H1 (cell line): ENCODE data around the gene CCDC106. TPM values are rescaled to one million over a fixed set of nuclear protein-coding genes. Genes with fewer than 3 reads are reported as not detected.

Source experiments
- CTCF ChIA-PET: fragments of 300-600 bp; sonication (Branson Sonifier 250); formaldehyde crosslinking; loops from one replicate; lab custom pipeline; 2021; ENCODE audit not compliant: partially characterized antibody; lab: Charles Lee
- POLR2A ChIA-PET: fragments of 300-600 bp; sonication (Branson Sonifier 250); formaldehyde crosslinking; loops from one replicate; lab custom pipeline; 2021; ENCODE audit warnings: inconsistent platforms; ENCODE audit not compliant: partially characterized antibody; lab: Charles Lee
- DNase-seq, 2 experiments: peaks; one replicate each; pipeline versions ENCODE4 v3.0.0 to v3.0.0-alpha.2; 2010 to 2022; ENCODE audit warnings: low spot score in 2 of 2, low read depth in 1 of 2, mixed read lengths in 1 of 2
- FAIRE-seq: peaks from 2 replicates; lab custom pipeline; 2011; peaks lifted over from hg19 to GRCh38; lab: Jason Lieb, UNC
- H2AFZ ChIP-seq: 2 replicates; pipeline ENCODE4 v1.8.1; 2012; ENCODE audit warnings: low read length, inconsistent platforms
- H2AK5ac ChIP-seq: 2 replicates; pipeline ENCODE4 v1.6.1; 2013; ENCODE audit warnings: low read depth, low read length
- H2BK120ac ChIP-seq: replicated peaks from 2 replicates; pipeline ENCODE3; 2013; ENCODE audit warnings: low read depth, low read length, inconsistent platforms
- H2BK12ac ChIP-seq: 2 replicates; pipeline ENCODE4 v1.6.1; 2013; ENCODE audit warnings: low read depth, low read length
- H2BK15ac ChIP-seq: 2 replicates; pipeline ENCODE4 v1.6.1; 2013; ENCODE audit warnings: low read length
- H2BK20ac ChIP-seq: 2 replicates; pipeline ENCODE4 v1.6.1; 2013; ENCODE audit warnings: low read length
- H2BK5ac ChIP-seq: 2 replicates; pipeline ENCODE4 v1.6.1; 2013; ENCODE audit warnings: low read depth, low read length
- H3K14ac ChIP-seq: 2 replicates; pipeline ENCODE4 v1.6.1; 2013; ENCODE audit warnings: inconsistent platforms; ENCODE audit not compliant: insufficient read length
- H3K18ac ChIP-seq: 2 replicates; pipeline ENCODE4 v1.6.1; 2013; ENCODE audit warnings: low read length; ENCODE audit errors: extremely low read depth
- H3K23ac ChIP-seq: 2 replicates; pipeline ENCODE4 v1.6.1; 2013; ENCODE audit warnings: inconsistent platforms; ENCODE audit not compliant: insufficient read length
- H3K23me2 ChIP-seq: 2 replicates; pipeline ENCODE4 v1.6.1; 2013; ENCODE audit warnings: low read depth, low read length
- H3K27ac ChIP-seq: 2 replicates; pipeline ENCODE4 v1.6.1; 2011; ENCODE audit warnings: low read depth, low read length, inconsistent platforms
- H3K27me3 ChIP-seq, 4 experiments: replicated peaks in 1 of 4; 1 replicate in 1 of 4; 2 replicates in 3 of 4; pipeline versions ENCODE4 v1.6.1 to v1.8.1; 2011 to 2013; ENCODE audit warnings: low read length in 3 of 4, mild to moderate bottlenecking in 3 of 4, inconsistent platforms in 2 of 4, mixed read lengths in 2 of 4, moderate library complexity in 1 of 4; ENCODE audit not compliant: control insufficient read depth in 3 of 4, insufficient read depth in 3 of 4; ENCODE audit errors: extremely low read depth in 1 of 4
- H3K36me3 ChIP-seq, 4 experiments: 2 replicates each; pipeline versions ENCODE4 v1.6.1 to v1.8.1; 2011 to 2013; ENCODE audit warnings: mild to moderate bottlenecking in 4 of 4, low read length in 3 of 4, moderate library complexity in 2 of 4, control low read depth in 1 of 4, inconsistent platforms in 1 of 4; ENCODE audit not compliant: insufficient read depth in 4 of 4, control insufficient read depth in 2 of 4
- H3K4ac ChIP-seq: replicated peaks from 2 replicates; pipeline ENCODE3; 2013; ENCODE audit warnings: low read length, low read depth, mixed read lengths, inconsistent platforms; ENCODE audit not compliant: insufficient read length
- H3K4me1 ChIP-seq, 4 experiments: replicated peaks in 1 of 4; 1 replicate in 1 of 4; 2 replicates in 3 of 4; pipeline versions ENCODE4 v1.6.1 to v1.8.1; 2011 to 2013; ENCODE audit warnings: low read length in 3 of 4, inconsistent platforms in 2 of 4, mixed read lengths in 1 of 4; ENCODE audit not compliant: insufficient read depth in 4 of 4, control insufficient read depth in 3 of 4
- H3K4me2 ChIP-seq, 2 experiments: 2 replicates each; pipeline versions ENCODE4 v1.6.1 to v1.8.1; 2011 to 2013; ENCODE audit warnings: low read depth in 2 of 2, low read length in 2 of 2, control low read depth in 1 of 2, inconsistent platforms in 1 of 2, mild to moderate bottlenecking in 1 of 2; ENCODE audit not compliant: insufficient read depth in 1 of 2
- H3K4me3 ChIP-seq, 4 experiments: fragments of 200-600, 300-600 bp in 1 of 4; sonication (generic), shearing (Covaris generic), sonication (Bioruptor Twin) in 1 of 4; 2 replicates each; pipeline versions ENCODE4 v1.5.1 to v1.8.1; 2011 to 2016; ENCODE audit warnings: low read length in 4 of 4, low read depth in 3 of 4, control low read depth in 2 of 4, inconsistent platforms in 2 of 4, mild to moderate bottlenecking in 2 of 4, mixed read lengths in 1 of 4, moderate library complexity in 1 of 4; ENCODE audit not compliant: insufficient read depth in 2 of 4; ENCODE audit errors: extremely low read depth in 1 of 4
- H3K56ac ChIP-seq: replicated peaks from 2 replicates; pipeline ENCODE3; 2013; ENCODE audit warnings: low read depth, mild to moderate bottlenecking, mixed read lengths, low read length, inconsistent platforms; ENCODE audit not compliant: insufficient read length
- H3K79me1 ChIP-seq: 2 replicates; pipeline ENCODE4 v1.6.1; 2013; ENCODE audit warnings: low read depth, low read length, control low read depth
- H3K79me2 ChIP-seq, 2 experiments: 2 replicates each; pipeline versions ENCODE4 v1.6.1 to v1.8.1; 2012 to 2013; ENCODE audit warnings: low read length in 2 of 2, mild to moderate bottlenecking in 2 of 2, inconsistent platforms in 1 of 2; ENCODE audit not compliant: insufficient read depth in 2 of 2, control insufficient read depth in 1 of 2
- H3K9ac ChIP-seq, 4 experiments: replicated peaks in 1 of 4; 1 replicate in 1 of 4; 2 replicates in 3 of 4; pipeline versions ENCODE4 v1.6.1 to v1.8.1; 2011 to 2013; ENCODE audit warnings: low read depth in 3 of 4, low read length in 3 of 4, control low read depth in 2 of 4, mild to moderate bottlenecking in 2 of 4, moderate library complexity in 2 of 4, inconsistent platforms in 1 of 4; ENCODE audit errors: extremely low read depth in 1 of 4
- H3K9me3 ChIP-seq, 2 experiments: 2 replicates each; pipeline versions ENCODE4 v1.6.1 to v1.8.1; 2012 to 2013; ENCODE audit warnings: mild to moderate bottlenecking in 2 of 2, moderate library complexity in 2 of 2, control low read depth in 1 of 2, inconsistent platforms in 1 of 2, low read depth in 1 of 2, low read length in 1 of 2, mixed read lengths in 1 of 2; ENCODE audit not compliant: insufficient read depth in 2 of 2
- H4K20me1 ChIP-seq, 2 experiments: replicated peaks in 1 of 2; 2 replicates each; pipeline versions ENCODE3 to v1.8.1; 2011 to 2013; ENCODE audit warnings: inconsistent platforms in 2 of 2, low read length in 2 of 2, mild to moderate bottlenecking in 1 of 2; ENCODE audit not compliant: insufficient read depth in 2 of 2, control insufficient read depth in 1 of 2
- H4K5ac ChIP-seq: 2 replicates; pipeline ENCODE4 v1.6.1; 2013; ENCODE audit warnings: low read length, low read depth, mixed read lengths, inconsistent platforms; ENCODE audit not compliant: insufficient read length
- H4K8ac ChIP-seq: 2 replicates; pipeline ENCODE4 v1.8.0; 2013; ENCODE audit warnings: mild to moderate bottlenecking, moderate library complexity, low read length, inconsistent platforms; ENCODE audit not compliant: insufficient read depth; ENCODE audit errors: extremely low read depth
- H4K91ac ChIP-seq: replicated peaks from 2 replicates; pipeline ENCODE3; 2013; ENCODE audit warnings: low read length, mixed read lengths, inconsistent platforms; ENCODE audit not compliant: insufficient read length
- ASH2L ChIP-seq: fragments of 200-600, 300-600 bp; sonication (generic); IDR thresholded peaks from one replicate; pipeline ENCODE4 v1.7.1; 2017; ENCODE audit warnings: low read length
- BACH1 ChIP-seq: IDR thresholded peaks from 2 replicates; pipeline ENCODE4 v1.6.1; 2012; ENCODE audit warnings: low read length, improper control_type of control experiment
- CBX8 ChIP-seq: fragments of 300-800, 300-1000 bp; sonication (generic); IDR thresholded peaks from 2 replicates; pipeline ENCODE4 v1.7.1; 2016; ENCODE audit warnings: low read depth, low read length, borderline replicate concordance
- CTBP2 ChIP-seq: IDR thresholded peaks from 2 replicates; pipeline ENCODE4 v1.7.0; 2011; ENCODE audit warnings: borderline replicate concordance, mild to moderate bottlenecking, moderate library complexity, mixed read lengths, low read length; ENCODE audit not compliant: insufficient read depth, insufficient read length
- EP300 ChIP-seq, 2 experiments: IDR thresholded peaks; 1 replicate in 1 of 2; 2 replicates in 1 of 2; pipeline ENCODE4 v1.6.1; 2011 to 2012; ENCODE audit warnings: low read depth in 2 of 2, low read length in 2 of 2, mild to moderate bottlenecking in 2 of 2, borderline replicate concordance in 1 of 2, inconsistent platforms in 1 of 2, moderate library complexity in 1 of 2
- HDAC6 ChIP-seq: IDR thresholded peaks from one replicate; pipeline ENCODE4 v1.7.1; 2012; ENCODE audit warnings: low read depth, mild to moderate bottlenecking, inconsistent platforms, low read length, moderate library complexity
- KDM1A ChIP-seq: fragments of 200-600, 300-600 bp; sonication (generic); IDR thresholded peaks from 2 replicates; pipeline ENCODE4 v1.7.1; 2016; ENCODE audit warnings: mild to moderate bottlenecking, low read length, borderline replicate concordance
- SIRT6 ChIP-seq: IDR thresholded peaks from one replicate; pipeline ENCODE4 v1.7.1; 2012; ENCODE audit warnings: low read length, inconsistent platforms
- TEAD4 ChIP-seq: IDR thresholded peaks from 2 replicates; pipeline ENCODE4 v1.6.1; 2012; ENCODE audit warnings: low read depth, low read length, inconsistent platforms, mixed read lengths
- WGBS, 2 experiments: shearing (Covaris generic) in 1 of 2; methylation state at CpG; one replicate each; pipeline versions ENCODE4 v1.1.6 to v1.1.7; 2013 to 2015; ENCODE audit warnings: low lambda C conversion rate in 2 of 2, mixed read lengths in 2 of 2, inconsistent platforms in 1 of 2, low coverage in 1 of 2, missing lambda C conversion rate in 1 of 2; ENCODE audit not compliant: insufficient replicate concordance in 2 of 2, insufficient coverage in 1 of 2, insufficient read length in 1 of 2; ENCODE audit errors: extremely low coverage in 1 of 2, missing lambda C conversion rate in 1 of 2; 5-methylcytosine and 5-hydroxymethylcytosine counted together
- polyA plus RNA-seq, 7 experiments: library from polyadenylated mRNA; depleted of rRNA in 3 of 7; stranded (reverse) in 5 of 7; unstranded in 2 of 7; fragments of >200 nt in 5 of 7; fragments of 200-250 nt in 2 of 7; gene quantifications; 1 replicate in 5 of 7; 2 replicates in 1 of 7; 4 replicates in 1 of 7; pipeline versions ENCODE4 v1.2.1 to v1.2.3, GENCODE V29; 2011 to 2013; ENCODE audit warnings: missing spikeins in 2 of 7, mixed read lengths in 2 of 7
- total RNA-seq: library from RNA; stranded (reverse); fragmentation: NEBNext Ultra II Directional; extraction: Animal tissue kit (Norgen Biotek cat#: 25700); gene quantifications from 2 replicates; pipeline ENCODE4 v1.2.1, GENCODE V29; 2021
- TF ChIP-seq, protein P1 (sequence below): IDR thresholded peaks from 2 replicates; pipeline ENCODE4 v1.6.1; 2012; ENCODE audit warnings: low read length, inconsistent platforms

The CCDC106 gene
- total and polyA plus RNA-seq, 2 of the 8 experiments (the other 6 are each of a cell fraction or from before 2014, with no cell fraction given): 12.0 to 20.1 TPM

DNA sequence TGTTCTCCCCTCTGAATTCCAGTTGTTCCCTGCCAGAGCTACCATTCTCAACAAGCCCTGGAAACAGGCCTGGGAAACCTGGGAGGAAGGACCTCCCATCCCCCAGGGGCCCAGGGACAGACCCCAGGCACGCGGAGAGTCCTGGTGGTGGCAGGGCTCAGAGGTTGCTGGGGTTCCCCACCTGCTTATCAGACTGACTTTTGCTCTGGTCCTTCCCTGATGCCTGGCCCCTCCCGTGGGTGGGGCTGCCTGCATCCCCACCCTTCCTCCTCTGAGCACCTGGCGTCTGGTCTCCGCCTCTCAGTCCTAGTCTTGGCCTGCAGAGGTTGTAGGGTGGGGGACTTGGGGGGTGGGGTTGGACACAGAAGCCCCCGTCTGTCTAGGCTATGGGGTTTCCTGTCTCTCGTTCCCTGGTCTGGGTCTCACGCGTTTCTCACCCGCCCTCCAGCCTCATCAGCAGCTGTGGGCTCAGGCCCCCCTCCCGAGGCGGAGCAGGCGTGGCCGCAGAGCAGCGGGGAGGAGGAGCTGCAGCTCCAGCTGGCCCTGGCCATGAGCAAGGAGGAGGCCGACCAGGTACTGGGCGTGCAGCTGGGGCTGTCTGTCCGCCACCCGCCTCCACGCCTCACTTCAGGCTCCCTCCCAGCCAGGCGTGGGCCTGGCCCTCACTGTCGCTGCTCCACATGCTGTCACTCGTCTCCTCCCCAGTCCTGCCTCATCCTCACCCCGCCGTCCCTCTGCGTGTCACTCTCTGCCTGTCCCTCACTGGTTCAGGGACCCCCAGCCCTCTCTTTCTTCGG lies 40.6 kb downstream of the CCDC106 start:
- Histone ChIP-seq H4K8ac (no peak overlapping the region), H3K4me2 (no peak overlapping the region), H2BK20ac (no peak overlapping the region), H3K27me3 (no peaks in the 10 kb centered on the region; a peak in 1 of 7 replicates), H3K18ac (no peak overlapping the region), H3K9ac (no peak overlapping the region), H3K4ac (no peak overlapping the region), H3K23ac (no peak overlapping the region), H3K79me1 (peaks cover 5% of the 10 kb centered on the region), H3K36me3 (peaks cover 2 to 54% (median 14%) of the 10 kb centered on the region in 4 experiments; a peak in 6 of 8 replicates), H3K14ac (no peak overlapping the region), H3K27ac (no peak overlapping the region), H2BK5ac (no peak overlapping the region), H3K23me2 (no peaks in the 10 kb centered on the region), H2BK120ac (no peak overlapping the region), H4K5ac (no peak overlapping the region), H2BK12ac (no peak overlapping the region), H4K20me1 (peaks cover 1 to 39% of the 10 kb centered on the region in 2 experiments), H3K4me3 (no peak overlapping the region), H3K56ac (no peak overlapping the region), H2AK5ac (no peak overlapping the region), H2BK15ac (no peak overlapping the region), H4K91ac (no peak overlapping the region), H3K9me3 (no peaks in the 10 kb centered on the region), H3K4me1 (no peaks in the 10 kb centered on the region), H3K79me2 (peaks cover 0 to 18% of the 10 kb centered on the region in 2 experiments; a peak in 1 of 4 replicates), H2AFZ (no peak overlapping the region)
- FAIRE-seq (no peak), DNase-seq (no peak)
- no peak for TF ChIP-seq BACH1
- TF ChIP-seq HDAC6: no peak
- TF ChIP-seq CBX8: no peak
- TF ChIP-seq SIRT6: no peak
- TF ChIP-seq, protein P1, sequence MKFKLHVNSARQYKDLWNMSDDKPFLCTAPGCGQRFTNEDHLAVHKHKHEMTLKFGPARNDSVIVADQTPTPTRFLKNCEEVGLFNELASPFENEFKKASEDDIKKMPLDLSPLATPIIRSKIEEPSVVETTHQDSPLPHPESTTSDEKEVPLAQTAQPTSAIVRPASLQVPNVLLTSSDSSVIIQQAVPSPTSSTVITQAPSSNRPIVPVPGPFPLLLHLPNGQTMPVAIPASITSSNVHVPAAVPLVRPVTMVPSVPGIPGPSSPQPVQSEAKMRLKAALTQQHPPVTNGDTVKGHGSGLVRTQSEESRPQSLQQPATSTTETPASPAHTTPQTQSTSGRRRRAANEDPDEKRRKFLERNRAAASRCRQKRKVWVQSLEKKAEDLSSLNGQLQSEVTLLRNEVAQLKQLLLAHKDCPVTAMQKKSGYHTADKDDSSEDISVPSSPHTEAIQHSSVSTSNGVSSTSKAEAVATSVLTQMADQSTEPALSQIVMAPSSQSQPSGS: no peak
- TF ChIP-seq KDM1A: no peak
- no peak for TF ChIP-seq ASH2L
- no peak for TF ChIP-seq CTBP2
- no peak for TF ChIP-seq EP300 (IDR thresholded peaks at IDR 0.05; ENCODE audit: borderline replicate concordance in 1 of 2, low read depth in 2 of 2, low read length in 2 of 2)
- no peak for TF ChIP-seq TEAD4
- ChIA-PET POLR2A (interaction anchor here (1.5 kb wide), 1 partner anchor 13 kb away, joined by 4 read pairs; no protein-coding TSS in a partner anchor), CTCF (interaction anchor here (2.2 to 2.7 kb wide), 2 partner anchors 14 to 17 kb away, joined by 6 to 9 read pairs; no protein-coding TSS in a partner anchor)
- WGBS, 2 experiments: 91% methylated on average over 18 of the region's 27 CpGs; no CpG with 5 or more reads in 1 of the 2 experiments
